HG02870 (cell line): ENCODE measurements around the gene UGT2A3.

Experiments
- ATAC-seq: cut with Tn5 transposase; IDR thresholded peaks from one replicate; pipeline ENCODE4 v1.9.1; 2021; ENCODE audit warnings: mild to moderate bottlenecking, moderate library complexity; ENCODE audit not compliant: unreplicated experiment

Gene UGT2A3

DNA sequence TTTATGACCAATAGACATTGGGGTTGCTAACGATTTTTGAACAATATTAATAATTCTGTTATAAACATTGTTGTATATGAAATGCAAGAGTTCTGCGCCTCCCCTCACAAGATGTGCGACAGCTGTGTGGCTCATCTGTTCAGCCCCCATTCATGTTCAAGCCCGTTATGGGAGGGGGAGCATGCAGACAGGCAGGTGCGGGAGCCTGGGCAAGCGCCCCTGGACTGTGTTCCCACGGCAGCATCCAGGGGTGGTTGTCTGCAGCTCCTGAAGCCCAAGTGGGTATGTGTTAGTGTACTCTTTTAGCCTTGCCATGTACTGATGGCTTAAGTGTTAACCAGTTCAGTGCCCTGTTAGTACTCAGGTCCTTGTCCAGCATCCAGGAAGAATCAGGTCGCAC is 34.6 kb downstream of the UGT2A3 start:
- no peak for ATAC-seq

DNA sequence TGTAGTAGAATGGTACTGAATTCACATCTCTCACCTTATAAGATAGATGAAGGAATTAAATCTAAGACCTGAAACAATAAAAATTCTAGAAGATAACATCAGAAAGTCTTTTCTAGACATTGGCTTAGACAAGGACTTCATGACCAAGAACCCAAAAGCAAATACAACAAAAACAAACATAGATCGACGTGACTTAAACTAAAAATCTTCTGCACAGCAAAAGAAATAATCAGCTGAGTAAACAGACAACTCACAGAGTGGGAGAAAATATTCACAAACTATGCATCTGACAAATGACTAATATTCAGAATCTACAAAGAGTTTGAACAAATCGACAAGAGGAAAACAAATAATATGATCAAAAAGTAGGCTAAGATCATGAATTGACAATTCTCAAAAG is 38.8 kb downstream of the UGT2A3 start:
- ATAC-seq, result no peak

- no peak for ATAC-seq
Observed at GRCh38 chr4:68909385-68909784, 42.2 kb downstream of the UGT2A3 start.

GRCh38 chr4:68907788-68908700 is 43.6 kb downstream of the UGT2A3 start:
- no peak for ATAC-seq

- ATAC-seq, result no peak
Observed at GRCh38 chr4:68907245-68907644, 44.4 kb downstream of the UGT2A3 start.

DNA sequence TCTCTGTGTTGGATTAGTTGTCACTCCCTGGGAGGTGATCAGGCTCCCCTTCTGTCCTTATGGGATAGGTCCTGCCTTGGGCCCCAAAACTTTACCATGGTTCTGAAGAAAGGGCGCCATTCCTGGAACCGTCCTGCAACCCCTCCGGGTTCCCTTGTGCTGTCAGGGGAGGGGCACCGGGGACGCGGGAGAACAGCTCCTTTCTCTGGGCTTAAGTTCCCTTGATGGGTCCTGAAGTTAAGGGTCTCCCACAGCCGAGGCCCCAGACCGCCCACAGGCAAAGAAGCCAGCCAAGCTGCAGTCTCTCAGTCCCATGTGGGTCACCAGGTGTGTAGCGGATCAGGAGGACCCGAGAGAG is 44.8 kb downstream of the UGT2A3 start:
- ATAC-seq, result no peak

DNA sequence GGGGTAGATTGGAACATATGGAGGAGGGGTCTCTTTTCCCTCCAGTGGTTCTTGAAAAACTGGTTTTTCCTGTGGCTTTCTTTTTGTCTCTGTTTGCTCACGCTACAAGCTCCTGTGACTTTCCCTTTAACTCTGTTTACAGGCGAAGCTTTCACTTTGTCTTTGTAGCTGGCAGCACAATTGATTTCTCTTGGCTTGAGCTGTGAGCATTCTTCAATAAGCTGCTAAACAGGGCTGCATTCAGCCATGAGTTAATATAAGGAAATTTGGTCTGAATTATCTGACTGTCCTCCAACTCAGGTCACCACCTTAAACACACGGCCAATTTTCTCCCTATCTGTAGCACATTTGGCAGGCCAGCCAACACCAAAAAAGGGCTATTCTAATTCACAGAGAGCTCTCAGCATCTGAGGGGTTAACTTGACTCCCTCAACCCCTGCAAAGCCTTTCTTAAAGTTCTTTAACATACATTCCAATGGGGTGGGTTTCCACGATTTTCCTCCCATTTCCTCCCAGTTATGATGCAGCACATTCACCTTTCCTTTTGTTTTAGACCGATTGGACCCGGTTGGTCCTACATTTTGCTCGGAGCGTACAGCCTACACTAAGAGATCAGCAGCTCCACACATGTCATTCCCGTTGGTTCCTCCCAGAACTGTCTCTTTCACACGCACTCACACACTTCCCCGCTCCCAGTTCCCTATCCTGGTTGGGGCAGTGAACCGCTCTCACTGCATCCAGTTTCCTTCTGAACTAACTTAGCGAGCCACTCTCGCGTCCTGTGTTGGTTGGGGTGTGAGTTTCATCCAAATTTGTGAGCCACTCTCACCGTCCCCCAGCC is 45.4 kb downstream of the UGT2A3 start:
- no peak for ATAC-seq

DNA sequence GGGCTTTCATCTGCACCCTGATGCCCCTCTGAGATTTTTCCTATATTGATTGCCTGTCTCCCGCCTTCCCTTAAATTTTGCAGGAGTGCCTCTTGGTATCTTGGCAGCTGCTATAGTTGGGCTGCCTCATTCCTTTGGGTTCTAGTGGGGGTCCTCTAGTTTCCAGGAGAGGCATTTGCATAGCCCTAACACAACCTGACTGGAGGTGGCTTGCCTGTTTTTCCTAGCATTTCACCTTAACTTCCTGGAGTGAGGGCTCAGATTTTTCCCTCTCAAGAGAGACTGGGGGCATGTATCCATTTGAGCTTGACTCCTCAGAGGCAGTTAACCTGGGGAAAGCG is 46.0 kb downstream of the UGT2A3 start:
- no peak for ATAC-seq

DNA sequence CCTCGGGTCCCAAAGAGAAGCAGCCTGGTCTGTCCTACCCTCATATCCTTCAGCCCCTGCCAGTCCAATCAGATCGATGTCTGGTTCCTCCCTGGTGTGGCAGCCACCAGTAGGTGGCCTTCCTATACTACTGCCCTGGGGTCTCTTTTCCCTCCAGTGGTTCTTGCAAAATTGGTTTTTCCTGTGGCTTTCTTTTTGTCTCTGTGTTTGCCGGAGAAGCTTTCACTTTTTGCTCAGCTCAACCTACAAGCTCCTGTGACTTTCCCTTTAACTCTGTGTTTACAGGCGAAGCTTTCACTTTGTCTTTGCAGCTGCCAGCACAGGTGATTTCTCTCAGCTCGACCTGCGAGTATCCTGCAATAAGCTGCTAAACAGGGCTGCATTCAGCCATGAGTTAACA is 46.8 kb downstream of the UGT2A3 start:
- ATAC-seq, result peak; percentile 64

DNA sequence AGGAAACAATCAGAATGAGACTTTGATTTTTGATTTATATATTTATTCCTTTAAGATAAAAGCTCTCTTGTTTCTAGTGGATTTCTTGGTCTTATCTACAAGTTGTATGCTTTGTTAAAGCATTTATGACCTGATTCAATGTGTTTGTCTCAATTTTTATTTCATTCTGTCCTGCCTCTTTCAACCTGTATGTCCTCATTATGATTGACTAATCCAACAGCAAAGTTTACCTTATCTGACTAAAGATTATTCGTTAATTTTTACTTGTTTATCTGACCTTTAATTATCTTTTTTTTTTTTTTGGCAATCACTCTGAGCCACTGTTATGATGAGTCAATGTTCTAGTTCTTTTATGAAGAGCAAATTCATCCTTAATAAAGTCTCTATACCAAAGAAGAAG is 54.9 kb downstream of the UGT2A3 start:
- ATAC-seq, result no peak

GRCh38 chr4:68895561-68896198 is 55.9 kb downstream of the UGT2A3 start:
- ATAC-seq, result no peak

DNA sequence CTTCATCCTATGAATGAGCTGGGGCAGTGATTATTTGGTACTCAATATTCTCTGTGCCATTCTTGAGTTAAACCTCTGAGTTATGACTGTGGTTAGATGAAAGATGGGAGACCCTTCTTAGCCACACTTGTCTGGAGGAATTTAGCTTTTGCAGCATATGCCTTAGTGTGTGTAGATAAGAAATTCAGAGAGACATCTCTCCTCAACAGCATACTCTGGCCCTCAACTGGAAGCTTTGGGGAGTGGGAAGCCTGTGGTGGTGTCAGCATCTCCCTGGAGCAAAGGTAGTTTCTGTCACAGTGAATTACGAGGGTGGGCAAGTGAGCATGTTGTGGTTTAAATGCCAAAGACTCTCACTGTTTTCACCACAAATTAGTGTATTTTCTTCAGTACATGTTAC is 58.7 kb downstream of the UGT2A3 start:
- ATAC-seq, result no peak

- no peak for ATAC-seq
Observed at GRCh38 chr4:68891678-68892077, 59.9 kb downstream of the UGT2A3 start.

DNA sequence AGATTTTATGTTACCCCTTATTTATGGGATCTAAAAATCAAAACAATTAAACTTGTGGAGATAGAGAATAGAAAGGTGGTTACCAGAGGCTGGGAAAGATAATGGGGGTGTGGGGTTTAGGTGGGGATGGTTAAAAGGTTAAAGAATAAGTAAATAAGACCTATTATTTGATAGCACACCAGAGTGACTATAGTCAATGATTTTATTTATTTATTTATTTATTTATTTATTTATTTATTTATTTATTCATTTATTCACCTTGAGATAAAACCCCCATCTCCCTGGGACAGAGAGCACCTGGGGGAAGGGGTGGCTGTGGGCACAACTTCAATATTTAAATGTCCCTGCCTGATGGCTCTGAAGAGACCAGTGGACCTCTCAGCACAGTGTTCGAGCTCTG is 66.1 kb downstream of the UGT2A3 start:
- no peak for ATAC-seq

DNA sequence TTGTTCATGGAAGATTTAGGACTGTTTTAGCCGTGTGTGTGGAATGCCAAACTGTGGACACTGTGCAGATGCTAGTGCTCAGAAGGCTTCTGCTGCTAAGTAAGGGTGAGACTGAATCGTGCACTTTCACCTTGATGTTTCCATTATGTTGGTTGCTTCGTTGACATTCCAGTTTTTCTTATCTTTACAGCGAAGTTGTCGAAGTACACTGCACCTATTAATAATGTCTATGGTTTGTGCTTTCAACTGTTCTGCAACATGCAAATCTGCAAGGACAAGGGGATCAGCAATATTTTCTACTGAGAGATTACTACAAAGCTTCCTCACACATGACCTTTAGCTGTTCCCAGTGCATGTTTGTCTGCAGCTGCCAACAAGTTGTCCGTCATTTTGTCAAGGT is 67.7 kb downstream of the UGT2A3 start:
- no peak for ATAC-seq
